Measurements from ENCODE around the gene IFT122. TPM values are rescaled to one million over a fixed set of nuclear protein-coding genes. Genes with fewer than 3 reads are reported as not detected.

Gene IFT122
- total RNA-seq, 6 donors from 2014 or later, result 23.7 to 126 (median 29.1) TPM

DNA sequence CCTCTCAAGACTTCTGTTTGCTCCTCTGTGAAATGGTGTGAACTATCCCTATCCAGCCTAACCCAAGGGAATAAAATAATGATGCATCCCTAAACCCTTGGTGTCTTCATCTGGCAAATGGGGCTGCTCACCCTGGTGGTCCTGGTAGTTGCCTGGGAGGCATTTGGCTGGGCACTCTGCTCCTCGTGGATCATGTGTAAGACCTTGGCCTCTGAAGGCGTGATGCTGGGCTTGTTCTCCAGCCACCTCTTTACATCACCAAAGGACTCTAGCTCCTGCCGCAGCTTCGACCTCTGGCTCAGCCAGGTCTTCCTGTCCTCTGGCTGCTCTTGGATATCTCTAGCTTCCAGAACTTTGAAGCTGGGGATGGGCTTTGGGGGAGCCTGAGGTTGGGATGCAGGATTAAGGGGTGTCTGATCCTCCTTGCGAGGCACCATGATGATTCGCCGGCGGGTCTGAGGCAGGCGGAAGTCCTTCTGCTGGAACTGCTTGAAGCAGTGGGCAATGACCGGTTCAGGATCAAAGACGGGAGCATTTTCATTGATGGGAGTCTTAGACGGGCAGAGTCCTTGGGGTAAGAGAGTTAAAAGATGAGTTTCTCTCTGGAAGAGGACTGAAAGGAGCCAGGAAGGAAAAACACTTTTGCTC is 18.7 kb upstream of the IFT122 start:
- no peak for ATAC-seq (ENCODE audit: low FRiP score in 2 of 2)
- no peaks in the 10 kb centered on the region for H3K27me3 ChIP-seq
- WGBS, 2 donors, result 94 to 97% methylated on average over 12 of the region's 12 CpGs
- no peaks in the 10 kb centered on the region for H3K36me3 ChIP-seq
- H3K4me1 ChIP-seq, result peaks cover 0 to 8% (median 2%) of the 10 kb centered on the region in 4 donors
- no peak overlapping the region for H3K27ac ChIP-seq
- no peaks in the 10 kb centered on the region for H3K9me3 ChIP-seq
- no peak overlapping the region for H3K4me3 ChIP-seq
- no peak for DNase-seq
- TF ChIP-seq POLR2A (IDR thresholded peaks at IDR 0.05), result no peak
- TF ChIP-seq POLR2AphosphoS5 (IDR thresholded peaks at IDR 0.05), result no peak
- TF ChIP-seq, protein P1, sequence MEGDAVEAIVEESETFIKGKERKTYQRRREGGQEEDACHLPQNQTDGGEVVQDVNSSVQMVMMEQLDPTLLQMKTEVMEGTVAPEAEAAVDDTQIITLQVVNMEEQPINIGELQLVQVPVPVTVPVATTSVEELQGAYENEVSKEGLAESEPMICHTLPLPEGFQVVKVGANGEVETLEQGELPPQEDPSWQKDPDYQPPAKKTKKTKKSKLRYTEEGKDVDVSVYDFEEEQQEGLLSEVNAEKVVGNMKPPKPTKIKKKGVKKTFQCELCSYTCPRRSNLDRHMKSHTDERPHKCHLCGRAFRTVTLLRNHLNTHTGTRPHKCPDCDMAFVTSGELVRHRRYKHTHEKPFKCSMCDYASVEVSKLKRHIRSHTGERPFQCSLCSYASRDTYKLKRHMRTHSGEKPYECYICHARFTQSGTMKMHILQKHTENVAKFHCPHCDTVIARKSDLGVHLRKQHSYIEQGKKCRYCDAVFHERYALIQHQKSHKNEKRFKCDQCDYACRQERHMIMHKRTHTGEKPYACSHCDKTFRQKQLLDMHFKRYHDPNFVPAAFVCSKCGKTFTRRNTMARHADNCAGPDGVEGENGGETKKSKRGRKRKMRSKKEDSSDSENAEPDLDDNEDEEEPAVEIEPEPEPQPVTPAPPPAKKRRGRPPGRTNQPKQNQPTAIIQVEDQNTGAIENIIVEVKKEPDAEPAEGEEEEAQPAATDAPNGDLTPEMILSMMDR (IDR thresholded peaks at IDR 0.05), result no peak
- TF ChIP-seq EP300 (IDR thresholded peaks at IDR 0.05), result no peak

DNA sequence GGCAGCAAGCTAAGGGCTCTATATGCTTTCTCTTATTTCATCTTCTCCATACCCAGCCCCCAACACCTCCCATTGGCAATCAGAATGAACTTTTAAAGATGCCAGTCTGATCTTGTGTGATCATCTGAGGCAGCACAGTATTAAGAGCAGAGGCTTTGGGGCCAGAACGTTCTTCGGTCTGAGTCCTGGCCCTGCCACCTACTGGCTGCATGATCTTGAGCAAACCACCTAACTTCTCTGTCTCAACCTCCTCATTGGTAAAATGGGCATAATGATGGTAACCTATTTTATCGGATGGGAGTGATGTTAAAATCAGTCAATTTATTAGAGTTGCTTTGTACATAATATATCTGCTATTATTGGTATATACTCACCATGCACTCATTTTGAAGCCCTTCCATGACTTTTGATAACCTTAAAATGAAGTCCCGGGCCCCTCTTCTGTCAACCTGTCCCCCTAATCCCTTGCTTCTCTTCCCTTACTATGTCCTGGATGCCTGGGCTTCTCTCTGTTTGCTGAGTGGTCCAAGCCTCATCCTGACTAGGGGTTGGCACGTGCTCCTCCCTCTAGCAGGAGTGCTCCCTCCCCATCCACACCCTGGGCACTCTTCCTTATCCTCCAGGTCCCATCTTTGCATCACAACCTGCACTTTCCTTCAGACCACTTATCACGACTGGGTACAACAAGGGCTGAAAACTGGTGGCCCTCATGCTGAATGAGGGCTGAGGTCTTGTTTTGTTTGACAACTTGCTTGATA is 17.9 kb upstream of the IFT122 start:
- Histone ChIP-seq H3K36me3 (no peaks in the 10 kb centered on the region), H3K9me3 (no peaks in the 10 kb centered on the region), H3K27me3 (no peaks in the 10 kb centered on the region), H3K4me1 (peaks cover 0 to 8% (median 2%) of the 10 kb centered on the region in 4 donors), H3K4me3 (no peak overlapping the region), H3K27ac (no peak overlapping the region)
- DNase-seq (no peak), ATAC-seq (ENCODE audit: low FRiP score in 2 of 2) (no peak)
- no peak for TF ChIP-seq POLR2A (IDR thresholded peaks at IDR 0.05)
- TF ChIP-seq, protein P1 (IDR thresholded peaks at IDR 0.05), result no peak
- WGBS, 2 donors, result 83 to 88% methylated on average over 6 of the region's 6 CpGs

DNA sequence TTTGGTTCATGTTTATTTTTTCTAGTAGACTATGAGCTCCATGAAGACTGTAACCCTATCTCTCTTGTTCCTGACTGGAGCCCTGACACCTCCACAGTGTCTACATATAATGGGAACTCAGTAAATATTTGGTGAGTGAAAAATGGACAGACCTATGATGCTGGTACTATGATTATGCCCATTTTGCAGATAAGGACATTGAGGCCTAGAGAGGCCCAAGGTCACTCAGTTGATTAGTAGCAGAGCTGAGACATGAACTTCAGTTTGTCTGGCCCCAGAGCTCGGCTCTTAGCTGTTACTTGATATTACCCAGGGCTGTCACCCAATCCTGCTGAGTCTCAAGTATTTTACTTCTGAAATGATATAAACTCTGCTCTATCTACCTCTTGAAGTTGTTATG is 17.1 kb upstream of the IFT122 start:
- H3K27ac ChIP-seq, result no peak overlapping the region
- 91 to 95% methylated on average over 1 of the region's 1 CpG for WGBS, 2 donors
- H3K4me3 ChIP-seq, result no peak overlapping the region
- peaks cover 3 to 14% (median 6%) of the 10 kb centered on the region in 4 donors for H3K4me1 ChIP-seq
- no peaks in the 10 kb centered on the region for H3K9me3 ChIP-seq
- no peak for DNase-seq
- no peak for ATAC-seq (ENCODE audit: low FRiP score in 2 of 2)
- TF ChIP-seq EP300 (IDR thresholded peaks at IDR 0.05) (no peak), POLR2AphosphoS5 (IDR thresholded peaks at IDR 0.05) (no peak), POLR2A (IDR thresholded peaks at IDR 0.05) (no peak)
- TF ChIP-seq, protein P1 (IDR thresholded peaks at IDR 0.05), result no peak
- no peaks in the 10 kb centered on the region for H3K36me3 ChIP-seq
- no peaks in the 10 kb centered on the region for H3K27me3 ChIP-seq

DNA sequence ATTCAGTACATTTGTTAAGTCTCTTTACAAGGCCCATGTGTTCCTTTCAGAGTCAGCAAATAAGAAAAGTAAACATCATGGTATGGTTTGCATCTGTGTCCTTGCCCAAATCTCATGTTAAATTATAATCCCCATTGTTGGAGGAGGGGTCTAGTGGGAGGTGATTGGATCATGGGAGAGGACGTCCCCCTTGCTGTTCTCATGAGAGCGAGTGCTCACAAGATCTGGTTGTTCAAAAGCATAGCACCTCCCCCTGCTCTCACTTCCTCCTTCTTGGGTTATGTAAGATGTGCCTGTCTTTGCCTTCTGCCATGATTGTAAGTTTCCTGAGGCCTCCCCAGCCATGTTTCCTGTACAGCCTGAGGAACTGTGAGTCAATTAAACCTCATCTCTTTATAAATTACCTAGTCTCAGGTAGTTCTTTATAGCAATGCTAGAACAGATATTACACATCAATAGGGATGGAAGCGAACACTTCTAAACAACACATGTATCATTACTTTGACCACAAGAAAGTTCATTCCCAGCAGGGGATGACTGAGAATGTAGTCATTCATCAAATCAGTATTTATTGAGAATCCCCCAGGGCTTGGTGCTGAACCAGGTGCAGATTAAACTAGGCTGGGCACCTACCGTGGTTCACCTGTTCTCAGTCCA is 15.7 kb upstream of the IFT122 start:
- peaks cover 13 to 19% (median 15%) of the 10 kb centered on the region in 4 donors for H3K4me1 ChIP-seq
- ATAC-seq (ENCODE audit: low FRiP score in 2 of 2), result no peak
- peak in 1 of 2 donors; percentile 59 for DNase-seq
- peak overlapping the region in 1 of 4 donors; percentile 16 for H3K27ac ChIP-seq
- no peaks in the 10 kb centered on the region for H3K27me3 ChIP-seq
- no peaks in the 10 kb centered on the region for H3K36me3 ChIP-seq
- TF ChIP-seq, protein P1 (IDR thresholded peaks at IDR 0.05), result no peak
- no peak for TF ChIP-seq POLR2A (IDR thresholded peaks at IDR 0.05)
- TF ChIP-seq POLR2AphosphoS5 (IDR thresholded peaks at IDR 0.05), result no peak
- TF ChIP-seq EP300 (IDR thresholded peaks at IDR 0.05), result no peak
- H3K9me3 ChIP-seq, result no peaks in the 10 kb centered on the region
- 69 to 76% methylated on average over 4 of the region's 4 CpGs for WGBS, 2 donors
- no peak overlapping the region for H3K4me3 ChIP-seq

Data from upper lobe of left lung (tissue), 6 donors.